ENCODE results near the gene BRD1.

DNA sequence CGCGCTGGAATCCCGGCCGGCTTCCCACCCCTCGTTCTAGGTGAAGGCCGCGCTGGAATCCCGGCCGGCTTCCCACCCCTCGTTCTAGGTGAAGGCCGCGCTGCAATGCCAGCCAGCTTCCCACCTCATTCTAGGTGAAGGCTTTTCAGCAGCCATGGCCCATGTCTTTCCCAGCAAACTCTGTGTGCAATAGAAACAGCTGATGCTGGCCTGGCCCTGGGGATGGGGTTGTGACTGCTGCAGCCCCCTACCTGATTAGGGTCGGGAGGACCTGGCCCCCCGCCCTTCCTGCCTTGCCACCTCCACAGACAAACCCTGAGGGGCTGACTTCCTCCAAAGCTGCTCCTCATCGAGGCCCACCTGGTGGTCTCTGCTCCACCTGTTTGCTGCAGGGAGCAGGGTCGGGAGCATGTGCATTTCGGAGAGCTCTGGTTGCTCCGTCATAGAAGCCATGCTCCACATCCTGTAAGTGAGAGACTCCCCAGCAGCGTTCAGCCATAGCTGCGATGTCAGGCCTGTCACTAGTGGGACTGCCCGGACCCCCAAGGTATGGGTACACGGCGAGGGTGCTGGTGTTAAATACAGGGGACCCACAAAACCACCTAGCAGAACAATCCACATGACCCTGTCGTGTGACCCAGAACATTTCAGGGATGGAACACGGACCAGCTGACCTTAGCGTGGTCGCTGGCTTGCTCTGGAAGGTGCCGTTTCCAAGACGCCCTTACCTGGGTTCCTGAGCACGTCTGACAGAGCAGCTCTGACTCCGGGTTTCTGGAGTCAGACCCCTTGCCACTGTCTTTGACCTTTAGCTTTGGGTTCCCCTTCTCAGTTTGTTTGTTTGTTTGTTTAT is 29.3 kb upstream of the BRD1 start:
- no peak for TF ChIP-seq EP300 (IDR thresholded peaks at IDR 0.05; ENCODE audit: low read length)
- no peak for TF ChIP-seq YY1 (IDR thresholded peaks at IDR 0.05; ENCODE audit: borderline replicate concordance in 1 of 3, control insufficient read depth in 1 of 3, extremely low read depth in 1 of 3, insufficient read depth in 3 of 3, insufficient read length in 1 of 3, insufficient replicate concordance in 2 of 3, low read depth in 1 of 3, low read length in 2 of 3)
- TF ChIP-seq, protein P1, sequence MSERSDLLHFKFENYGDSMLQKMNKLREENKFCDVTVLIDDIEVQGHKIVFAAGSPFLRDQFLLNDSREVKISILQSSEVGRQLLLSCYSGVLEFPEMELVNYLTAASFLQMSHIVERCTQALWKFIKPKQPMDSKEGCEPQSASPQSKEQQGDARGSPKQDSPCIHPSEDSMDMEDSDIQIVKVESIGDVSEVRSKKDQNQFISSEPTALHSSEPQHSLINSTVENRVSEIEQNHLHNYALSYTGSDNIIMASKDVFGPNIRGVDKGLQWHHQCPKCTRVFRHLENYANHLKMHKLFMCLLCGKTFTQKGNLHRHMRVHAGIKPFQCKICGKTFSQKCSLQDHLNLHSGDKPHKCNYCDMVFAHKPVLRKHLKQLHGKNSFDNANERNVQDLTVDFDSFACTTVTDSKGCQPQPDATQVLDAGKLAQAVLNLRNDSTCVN (CRISPR knock-in tag; IDR thresholded peaks at IDR 0.05), result no peak

Measured in K562 (cell line).